A673 (cell line): ENCODE results near the gene LRRC52. TPM values are rescaled to one million over a fixed set of nuclear protein-coding genes. Genes with fewer than 3 reads are reported as not detected.

Source experiments
- BruUV-seq: library from RNA; stranded (reverse); fragments of 400-500 nt; replicated peaks from 2 replicates; lab custom pipeline; 2021; lab: Mats Ljungman, UMichigan
- CTCF ChIA-PET: fragments of 300-600 bp; sonication (Branson Sonifier 250); formaldehyde crosslinking; loops from one replicate; lab custom pipeline; 2022; ENCODE audit warnings: antibody characterized with exemption; lab: Charles Lee
- POLR2A ChIA-PET: fragments of 300-600 bp; sonication (Branson Sonifier 250); formaldehyde crosslinking; loops from one replicate; lab custom pipeline; 2022; ENCODE audit warnings: antibody characterized with exemption; ENCODE audit not compliant: low non-redundant PET; lab: Charles Lee
- DNase-seq: peaks from one replicate; pipeline ENCODE4 v3.0.0-alpha.2; 2015; ENCODE audit warnings: low spot score
- H3K27ac ChIP-seq: fragments of 200-600 bp; sonication (generic); 2 replicates; pipeline ENCODE4 v1.5.1; 2016; ENCODE audit warnings: mixed run types, low read depth, mild to moderate bottlenecking, mixed read lengths, antibody characterized with exemption, low read length; ENCODE audit not compliant: poor library complexity, severe bottlenecking
- H3K27me3 ChIP-seq: fragments of 200-600 bp; sonication (generic); replicated peaks from 2 replicates; pipeline ENCODE4 v1.6.1; 2017; ENCODE audit warnings: mixed run types, low read depth, mild to moderate bottlenecking, mixed read lengths, antibody characterized with exemption, low read length; ENCODE audit not compliant: insufficient read depth, poor library complexity
- H3K36me3 ChIP-seq: fragments of 200-600 bp; sonication (generic); 2 replicates; pipeline ENCODE4 v1.6.1; 2016; ENCODE audit warnings: mixed run types, mild to moderate bottlenecking, mixed read lengths, antibody characterized with exemption, low read length; ENCODE audit not compliant: insufficient read depth, poor library complexity, severe bottlenecking
- H3K4me1 ChIP-seq: fragments of 200-600 bp; sonication (generic); 2 replicates; pipeline ENCODE4 v1.6.1; 2017; ENCODE audit warnings: mixed run types, mild to moderate bottlenecking, mixed read lengths, antibody characterized with exemption, low read length; ENCODE audit not compliant: insufficient read depth, poor library complexity, severe bottlenecking
- H3K4me3 ChIP-seq: fragments of 200-600 bp; sonication (generic); 2 replicates; pipeline ENCODE4 v1.5.1; 2016; ENCODE audit warnings: low read depth, mixed run types, mild to moderate bottlenecking, mixed read lengths, low read length; ENCODE audit not compliant: poor library complexity, severe bottlenecking
- H3K9me3 ChIP-seq: fragments of 200-600 bp; sonication (generic); 2 replicates; pipeline ENCODE4 v1.6.1; 2016; ENCODE audit warnings: mixed run types, low read depth, mild to moderate bottlenecking, mixed read lengths, antibody characterized with exemption, low read length; ENCODE audit not compliant: poor library complexity, severe bottlenecking
- EZH2 ChIP-seq: fragments of 200-600 bp; sonication (generic); IDR thresholded peaks from 2 replicates; pipeline ENCODE4 v1.6.1; 2017; ENCODE audit warnings: borderline replicate concordance, low read depth, mild to moderate bottlenecking, mixed read lengths, antibody characterized with exemption, low read length; ENCODE audit not compliant: poor library complexity, severe bottlenecking
- intact Hi-C: fragments of 100-400 bp; cut with micrococcal nuclease; formaldehyde crosslinking; loops from one replicate; pipeline ENCODE4 v1.10.0; 2022; ENCODE audit not compliant: unreplicated experiment
- total RNA-seq: library from RNA; stranded (reverse); gene quantifications from 2 replicates; pipeline ENCODE4 v1.2.3, GENCODE V29; 2021
- TF ChIP-seq, protein P1 (sequence below): fragments of 300-800, 200-600 bp; sonication (generic); conservative IDR thresholded peaks from 2 replicates; pipeline ENCODE4 v1.5.1; 2017; ENCODE audit warnings: low read depth, mild to moderate bottlenecking, antibody characterized with exemption, low read length, moderate library complexity, mixed read lengths

Gene LRRC52
- total RNA-seq, 1 experiment from 2014 or later, result not detected

- ChIA-PET POLR2A (no interaction called here), CTCF (no interaction called here)
- H3K4me1 ChIP-seq, result no peaks in the 10 kb centered on the region
- DNase-seq, result no peak
- BruUV-seq, result no TSS peak
- no peak overlapping the region for H3K27ac ChIP-seq
- H3K27me3 ChIP-seq, result no peaks in the 10 kb centered on the region
- intact Hi-C loops, result no loop called here
- TF ChIP-seq EZH2, result no peak
- no peaks in the 10 kb centered on the region for H3K36me3 ChIP-seq
- H3K4me3 ChIP-seq, result no peak overlapping the region
- no peaks in the 10 kb centered on the region for H3K9me3 ChIP-seq
These were observed 2.2 kb downstream of the LRRC52 start for GRCh38 chr1:165545974-165546373.

GRCh38 chr1:165549973-165550372, 6.2 kb downstream of the LRRC52 start:
- POLR2A ChIA-PET, result no interaction called here
- Histone ChIP-seq H3K4me1 (no peaks in the 10 kb centered on the region), H3K4me3 (no peak overlapping the region), H3K9me3 (no peaks in the 10 kb centered on the region), H3K36me3 (no peaks in the 10 kb centered on the region), H3K27ac (no peak overlapping the region), H3K27me3 (peaks cover 13% of the 10 kb centered on the region)
- TF ChIP-seq EZH2, result no peak
- TF ChIP-seq, protein P1, sequence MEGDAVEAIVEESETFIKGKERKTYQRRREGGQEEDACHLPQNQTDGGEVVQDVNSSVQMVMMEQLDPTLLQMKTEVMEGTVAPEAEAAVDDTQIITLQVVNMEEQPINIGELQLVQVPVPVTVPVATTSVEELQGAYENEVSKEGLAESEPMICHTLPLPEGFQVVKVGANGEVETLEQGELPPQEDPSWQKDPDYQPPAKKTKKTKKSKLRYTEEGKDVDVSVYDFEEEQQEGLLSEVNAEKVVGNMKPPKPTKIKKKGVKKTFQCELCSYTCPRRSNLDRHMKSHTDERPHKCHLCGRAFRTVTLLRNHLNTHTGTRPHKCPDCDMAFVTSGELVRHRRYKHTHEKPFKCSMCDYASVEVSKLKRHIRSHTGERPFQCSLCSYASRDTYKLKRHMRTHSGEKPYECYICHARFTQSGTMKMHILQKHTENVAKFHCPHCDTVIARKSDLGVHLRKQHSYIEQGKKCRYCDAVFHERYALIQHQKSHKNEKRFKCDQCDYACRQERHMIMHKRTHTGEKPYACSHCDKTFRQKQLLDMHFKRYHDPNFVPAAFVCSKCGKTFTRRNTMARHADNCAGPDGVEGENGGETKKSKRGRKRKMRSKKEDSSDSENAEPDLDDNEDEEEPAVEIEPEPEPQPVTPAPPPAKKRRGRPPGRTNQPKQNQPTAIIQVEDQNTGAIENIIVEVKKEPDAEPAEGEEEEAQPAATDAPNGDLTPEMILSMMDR, result no peak
- intact Hi-C loops, result no loop called here
- CTCF ChIA-PET, result no interaction called here
- BruUV-seq, result no TSS peak
- no peak for DNase-seq

GRCh38 chr1:165551469-165551868, 7.7 kb downstream of the LRRC52 start:
- intact Hi-C loops, result no loop called here
- CTCF ChIA-PET, result no interaction called here
- peaks cover 18% of the 10 kb centered on the region for H3K27me3 ChIP-seq
- H3K4me1 ChIP-seq, result no peaks in the 10 kb centered on the region
- H3K9me3 ChIP-seq, result no peaks in the 10 kb centered on the region
- DNase-seq, result no peak
- H3K36me3 ChIP-seq, result no peaks in the 10 kb centered on the region
- no TSS peak for BruUV-seq
- TF ChIP-seq EZH2, result no peak
- TF ChIP-seq, protein P1, result no peak
- H3K4me3 ChIP-seq, result no peak overlapping the region
- POLR2A ChIA-PET, result no interaction called here
- H3K27ac ChIP-seq, result no peak overlapping the region
